SU-DHL-6 (cell line): ENCODE measurements around the gene AKIP1.

Source experiments
- CTCF ChIP-seq: fragments of 200-600 bp; sonication (generic); IDR thresholded peaks from one replicate; pipeline ENCODE4 v1.5.1; 2017; ENCODE audit warnings: antibody characterized with exemption, mild to moderate bottlenecking, low read length, moderate library complexity; ENCODE audit not compliant: insufficient read depth, poor library complexity, severe bottlenecking
- EZH2phosphoT487 ChIP-seq: fragments of 200-600 bp; sonication (generic), shearing (Covaris generic); conservative IDR thresholded peaks from 2 replicates; pipeline ENCODE4 v1.6.1; 2018; ENCODE audit warnings: mild to moderate bottlenecking, antibody characterized with exemption, low read length, moderate library complexity, mixed read lengths

- no peak for TF ChIP-seq CTCF
- no peak for TF ChIP-seq EZH2phosphoT487
Measured at GRCh38 chr11:8961401-8961800, 50.4 kb downstream of the AKIP1 start.
